RWPE1 (cell line): ENCODE results near the gene SPOCK3.

Experiments used
- CTCF ChIA-PET: fragments of 350-600 bp; sonication (Branson Sonifier 250); formaldehyde crosslinking; extraction: SDS; loops from one replicate; lab custom pipeline; 2021; lab: Yijun Ruan, JAX
- POLR2A ChIA-PET: fragments of 400-600 bp; formaldehyde crosslinking; extraction: SDS; loops from one replicate; lab custom pipeline; 2020; ENCODE audit warnings: antibody characterized with exemption; ENCODE audit not compliant: low non-redundant PET; lab: Yijun Ruan, JAX
- DNase-seq: peaks from one replicate; pipeline ENCODE4 v3.0.0; 2012; ENCODE audit warnings: low spot score
- H3K27ac ChIP-seq: fragments of 450-650 bp; 2 replicates; pipeline ENCODE4 v1.5.1; 2017
- TF ChIP-seq, protein P1 (sequence below): fragments of 450-650 bp; conservative IDR thresholded peaks from 2 replicates; pipeline ENCODE4 v1.5.1; 2017; ENCODE audit warnings: low read depth, mild to moderate bottlenecking

Gene SPOCK3

DNA sequence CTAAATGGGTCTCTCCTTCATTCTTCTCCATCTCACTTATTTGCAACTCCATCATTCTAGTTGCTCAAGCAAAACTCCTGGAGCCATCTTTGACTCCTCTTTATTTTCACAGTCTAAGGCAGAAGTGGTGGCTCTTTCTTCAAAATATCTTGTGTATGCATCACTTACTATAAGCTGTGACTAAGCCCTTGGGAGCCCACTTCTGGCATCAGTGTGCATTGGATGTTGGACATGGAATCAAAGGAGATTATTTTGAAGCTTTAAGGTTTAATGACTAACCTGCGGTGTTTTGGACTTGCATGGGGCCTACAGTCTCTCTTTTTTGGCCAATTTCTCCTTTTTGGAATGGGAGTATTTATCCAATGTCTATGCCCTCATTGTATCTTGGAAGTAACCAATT is 276.8 kb downstream of the SPOCK3 start:
- TF ChIP-seq, protein P1, sequence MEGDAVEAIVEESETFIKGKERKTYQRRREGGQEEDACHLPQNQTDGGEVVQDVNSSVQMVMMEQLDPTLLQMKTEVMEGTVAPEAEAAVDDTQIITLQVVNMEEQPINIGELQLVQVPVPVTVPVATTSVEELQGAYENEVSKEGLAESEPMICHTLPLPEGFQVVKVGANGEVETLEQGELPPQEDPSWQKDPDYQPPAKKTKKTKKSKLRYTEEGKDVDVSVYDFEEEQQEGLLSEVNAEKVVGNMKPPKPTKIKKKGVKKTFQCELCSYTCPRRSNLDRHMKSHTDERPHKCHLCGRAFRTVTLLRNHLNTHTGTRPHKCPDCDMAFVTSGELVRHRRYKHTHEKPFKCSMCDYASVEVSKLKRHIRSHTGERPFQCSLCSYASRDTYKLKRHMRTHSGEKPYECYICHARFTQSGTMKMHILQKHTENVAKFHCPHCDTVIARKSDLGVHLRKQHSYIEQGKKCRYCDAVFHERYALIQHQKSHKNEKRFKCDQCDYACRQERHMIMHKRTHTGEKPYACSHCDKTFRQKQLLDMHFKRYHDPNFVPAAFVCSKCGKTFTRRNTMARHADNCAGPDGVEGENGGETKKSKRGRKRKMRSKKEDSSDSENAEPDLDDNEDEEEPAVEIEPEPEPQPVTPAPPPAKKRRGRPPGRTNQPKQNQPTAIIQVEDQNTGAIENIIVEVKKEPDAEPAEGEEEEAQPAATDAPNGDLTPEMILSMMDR = no peak
- no peak overlapping the region for H3K27ac ChIP-seq
- ChIA-PET POLR2A (no interaction called here), CTCF (no interaction called here)
- no peak for DNase-seq

DNA sequence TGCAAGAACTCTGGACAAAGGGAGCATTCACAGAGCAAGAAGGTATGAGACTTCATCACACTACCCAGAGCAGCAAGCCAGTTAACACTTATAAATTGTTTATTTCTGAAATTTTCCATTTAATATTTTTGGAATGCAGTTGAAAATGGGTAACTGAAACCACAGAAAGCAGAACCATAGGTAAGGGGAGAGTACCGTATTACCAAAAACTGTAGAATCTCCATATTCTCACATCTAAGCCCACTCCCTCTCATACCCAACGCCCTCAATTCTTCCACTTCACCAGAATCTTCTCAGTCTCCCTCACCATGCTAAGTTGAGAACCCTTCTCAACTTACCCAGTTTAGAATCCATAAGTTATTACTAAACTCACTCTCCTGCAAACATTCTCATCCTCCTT is 277.8 kb downstream of the SPOCK3 start:
- ChIA-PET CTCF (no interaction called here), POLR2A (no interaction called here)
- no peak overlapping the region for H3K27ac ChIP-seq
- no peak for DNase-seq
- TF ChIP-seq, protein P1 = no peak

- DNase-seq = peak; percentile 34
- TF ChIP-seq, protein P1 = no peak
- H3K27ac ChIP-seq = no peak overlapping the region
- POLR2A ChIA-PET = no interaction called here
- CTCF ChIA-PET = interaction anchor here (0.6 kb wide), 2 partner anchors 30 to 743 kb away, joined by 3 to 6 read pairs; no protein-coding TSS in a partner anchor
These were observed 292.7 kb downstream of the SPOCK3 start for GRCh38 chr4:166941629-166942028.

DNA sequence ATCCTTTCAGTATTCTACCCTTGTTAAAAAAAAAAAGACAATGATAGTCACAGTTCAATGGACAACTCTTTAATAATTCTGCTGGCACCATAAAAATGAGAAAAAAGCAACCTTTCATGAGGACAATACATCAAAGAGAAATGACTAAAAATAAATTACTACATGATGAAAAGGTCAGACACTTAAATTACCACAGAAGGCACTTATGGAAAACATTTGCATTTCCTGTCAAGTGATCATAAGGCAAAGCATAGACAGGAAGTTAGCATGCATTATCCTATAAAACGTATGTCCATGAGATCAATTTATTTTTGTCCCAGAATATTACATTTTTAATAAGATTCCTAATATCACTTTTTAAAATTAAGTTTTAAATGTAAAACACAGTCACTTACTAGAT is 303.8 kb downstream of the SPOCK3 start:
- no peak overlapping the region for H3K27ac ChIP-seq
- TF ChIP-seq, protein P1 = no peak
- POLR2A ChIA-PET = no interaction called here
- no peak for DNase-seq
- CTCF ChIA-PET = no interaction called here

- ChIA-PET POLR2A (no interaction called here), CTCF (interaction anchor here (0.7 kb wide), 1 partner anchor 1546 kb away, joined by 3 read pairs; the partner anchor contains the start of gene CPE)
- TF ChIP-seq, protein P1 = no peak
- peak; percentile 29 for DNase-seq
- no peak overlapping the region for H3K27ac ChIP-seq
These were observed 309.9 kb downstream of the SPOCK3 start for GRCh38 chr4:166924424-166924823.

DNA sequence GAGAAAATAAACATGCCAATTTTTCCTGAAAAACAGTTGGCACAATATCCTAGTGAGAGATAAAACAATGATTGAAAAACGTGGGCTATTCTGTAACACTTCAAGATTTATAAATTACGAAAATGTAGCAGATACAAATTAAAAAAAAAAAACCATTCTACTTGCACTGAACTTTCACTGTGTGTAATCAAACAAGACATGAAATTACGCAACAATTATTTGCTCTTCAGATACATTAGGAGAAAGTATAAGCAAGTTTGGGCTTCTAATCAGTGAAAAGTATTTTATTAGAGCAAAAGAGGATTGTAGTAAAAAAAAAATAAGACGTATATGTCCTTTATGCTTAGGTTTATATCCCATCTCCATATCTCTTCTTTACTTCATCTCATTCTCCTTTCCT is 320.4 kb downstream of the SPOCK3 start:
- DNase-seq = no peak
- ChIA-PET POLR2A (no interaction called here), CTCF (interaction anchor here (0.6 kb wide), 2 partner anchors 35 to 371 kb away, joined by 3 read pairs; no protein-coding TSS in a partner anchor)
- TF ChIP-seq, protein P1 = no peak
- H3K27ac ChIP-seq = no peak overlapping the region
